Chondrocyte (in vitro differentiated cells): ENCODE results near the gene IQSEC3. TPM values are rescaled to one million over a fixed set of nuclear protein-coding genes. Genes with fewer than 3 reads are reported as not detected.

Experiments used
- DNase-seq: peaks from one replicate; pipeline ENCODE4 v3.0.0; 2021; ENCODE audit warnings: mixed read lengths, low spot score
- H3K27ac Mint-ChIP-seq: one replicate; pipeline ENCODE4 v1.8.0; 2021; ENCODE audit warnings: mild to moderate bottlenecking, moderate library complexity, mixed read lengths; ENCODE audit not compliant: unreplicated experiment
- H3K27me3 Mint-ChIP-seq: 2 replicates; pipeline ENCODE4 v1.8.0; 2021; ENCODE audit warnings: low read depth, mixed read lengths
- H3K36me3 Mint-ChIP-seq: 2 replicates; pipeline ENCODE4 v1.8.0; 2021; ENCODE audit warnings: low read depth, mixed read lengths
- H3K4me1 Mint-ChIP-seq: 2 replicates; pipeline ENCODE4 v1.8.0; 2021; ENCODE audit warnings: low read depth, mild to moderate bottlenecking, mixed read lengths
- H3K4me3 Mint-ChIP-seq: one replicate; pipeline ENCODE4 v1.8.0; 2021; ENCODE audit warnings: mild to moderate bottlenecking, moderate library complexity, mixed read lengths; ENCODE audit not compliant: unreplicated experiment
- H3K9me3 Mint-ChIP-seq: 2 replicates; pipeline ENCODE4 v1.8.0; 2021; ENCODE audit warnings: low read depth, mixed read lengths
- total RNA-seq: library from RNA; stranded (reverse); gene quantifications from 3 replicates; pipeline ENCODE4 v1.2.1, GENCODE V29; 2021
- TF ChIP-seq, protein P1 (sequence below): fragments of 200-600 bp; sonication (generic); IDR thresholded peaks from 2 replicates; pipeline ENCODE4 v1.5.0; 2021; ENCODE audit warnings: antibody characterized with exemption, mild to moderate bottlenecking, moderate library complexity

IQSEC3 gene
- total RNA-seq, 1 donor from 2014 or later: not detected

DNA sequence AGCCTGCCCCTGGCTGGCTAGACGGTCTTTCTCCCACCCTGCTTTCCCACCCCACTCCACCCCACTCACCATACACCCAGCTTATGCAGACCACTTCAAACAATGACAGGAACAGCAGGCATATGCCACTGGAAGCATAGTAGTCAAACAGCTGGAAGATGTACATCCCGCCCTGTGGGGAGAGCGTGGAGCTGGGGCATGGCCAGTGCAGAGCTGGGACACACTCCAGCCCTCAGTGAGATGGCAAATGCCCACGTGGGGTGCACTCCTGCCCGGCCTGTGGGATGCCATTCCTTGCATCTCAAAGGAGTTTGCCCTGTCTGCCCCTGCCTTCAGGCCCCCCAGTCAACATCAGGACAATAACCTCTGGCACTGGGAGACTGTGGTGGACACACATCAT, 128.6 kb downstream of the IQSEC3 start:
- H3K4me1 Mint-ChIP-seq: peaks cover 11% of the 10 kb centered on the region
- no peaks in the 10 kb centered on the region for H3K9me3 Mint-ChIP-seq
- TF ChIP-seq, protein P1, sequence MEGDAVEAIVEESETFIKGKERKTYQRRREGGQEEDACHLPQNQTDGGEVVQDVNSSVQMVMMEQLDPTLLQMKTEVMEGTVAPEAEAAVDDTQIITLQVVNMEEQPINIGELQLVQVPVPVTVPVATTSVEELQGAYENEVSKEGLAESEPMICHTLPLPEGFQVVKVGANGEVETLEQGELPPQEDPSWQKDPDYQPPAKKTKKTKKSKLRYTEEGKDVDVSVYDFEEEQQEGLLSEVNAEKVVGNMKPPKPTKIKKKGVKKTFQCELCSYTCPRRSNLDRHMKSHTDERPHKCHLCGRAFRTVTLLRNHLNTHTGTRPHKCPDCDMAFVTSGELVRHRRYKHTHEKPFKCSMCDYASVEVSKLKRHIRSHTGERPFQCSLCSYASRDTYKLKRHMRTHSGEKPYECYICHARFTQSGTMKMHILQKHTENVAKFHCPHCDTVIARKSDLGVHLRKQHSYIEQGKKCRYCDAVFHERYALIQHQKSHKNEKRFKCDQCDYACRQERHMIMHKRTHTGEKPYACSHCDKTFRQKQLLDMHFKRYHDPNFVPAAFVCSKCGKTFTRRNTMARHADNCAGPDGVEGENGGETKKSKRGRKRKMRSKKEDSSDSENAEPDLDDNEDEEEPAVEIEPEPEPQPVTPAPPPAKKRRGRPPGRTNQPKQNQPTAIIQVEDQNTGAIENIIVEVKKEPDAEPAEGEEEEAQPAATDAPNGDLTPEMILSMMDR: no peak
- DNase-seq: peak; percentile 62
- no peak overlapping the region for H3K27ac Mint-ChIP-seq
- no peak overlapping the region for H3K4me3 Mint-ChIP-seq
- H3K27me3 Mint-ChIP-seq: peaks cover 46% of the 10 kb centered on the region
- no peaks in the 10 kb centered on the region for H3K36me3 Mint-ChIP-seq

- TF ChIP-seq, protein P1: no peak
- peaks cover 47% of the 10 kb centered on the region for H3K27me3 Mint-ChIP-seq
- no peak overlapping the region for H3K27ac Mint-ChIP-seq
- DNase-seq: peak; percentile 54
- peaks cover 11% of the 10 kb centered on the region for H3K4me1 Mint-ChIP-seq
- H3K36me3 Mint-ChIP-seq: no peaks in the 10 kb centered on the region
- no peaks in the 10 kb centered on the region for H3K9me3 Mint-ChIP-seq
- H3K4me3 Mint-ChIP-seq: no peak overlapping the region
Observed at GRCh38 chr12:195951-196350, 129.4 kb downstream of the IQSEC3 start.

GRCh38 chr12:196436-196835, 129.9 kb downstream of the IQSEC3 start:
- no peak overlapping the region for H3K4me3 Mint-ChIP-seq
- TF ChIP-seq, protein P1: no peak
- H3K9me3 Mint-ChIP-seq: no peaks in the 10 kb centered on the region
- no peak overlapping the region for H3K27ac Mint-ChIP-seq
- peak; percentile 53 for DNase-seq
- H3K27me3 Mint-ChIP-seq: peaks cover 52% of the 10 kb centered on the region
- no peaks in the 10 kb centered on the region for H3K36me3 Mint-ChIP-seq
- peaks cover 11% of the 10 kb centered on the region for H3K4me1 Mint-ChIP-seq

DNA sequence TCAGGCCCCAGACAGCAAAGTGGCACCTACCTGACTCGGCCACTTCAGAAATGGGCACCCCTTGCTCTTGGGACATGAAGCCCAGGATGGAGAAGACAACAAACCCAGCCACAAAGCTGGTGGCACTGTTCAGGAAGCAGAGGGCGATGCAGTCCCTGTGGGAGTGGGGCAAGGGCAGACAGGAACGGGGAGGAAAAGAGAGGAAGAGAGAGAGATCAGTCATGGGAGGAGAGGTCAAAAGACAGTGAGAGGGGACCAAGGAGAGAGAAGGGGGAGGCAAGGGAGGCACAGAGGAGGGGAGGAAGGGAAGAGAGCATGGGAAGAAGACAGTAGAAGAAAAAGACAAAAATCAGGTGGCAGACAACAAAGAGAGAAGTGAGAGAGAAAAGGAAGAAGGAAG, 130.8 kb downstream of the IQSEC3 start:
- H3K4me1 Mint-ChIP-seq: peaks cover 11% of the 10 kb centered on the region
- peaks cover 54% of the 10 kb centered on the region for H3K27me3 Mint-ChIP-seq
- TF ChIP-seq, protein P1: no peak
- H3K4me3 Mint-ChIP-seq: no peak overlapping the region
- DNase-seq: peak; percentile 33
- H3K9me3 Mint-ChIP-seq: no peaks in the 10 kb centered on the region
- no peaks in the 10 kb centered on the region for H3K36me3 Mint-ChIP-seq
- H3K27ac Mint-ChIP-seq: no peak overlapping the region

- Mint-ChIP-seq H3K4me1 (peaks cover 11% of the 10 kb centered on the region), H3K27me3 (peaks cover 54% of the 10 kb centered on the region)
- TF ChIP-seq, protein P1: no peak
Observed at GRCh38 chr12:197911-198695, 131.5 kb downstream of the IQSEC3 start.

More at GRCh38 chr12:197911-198695, 131.5 kb downstream of the IQSEC3 start:
- Mint-ChIP-seq H3K9me3 (no peaks in the 10 kb centered on the region), H3K27ac (no peak overlapping the region), H3K36me3 (no peaks in the 10 kb centered on the region), H3K4me3 (no peak overlapping the region)
- peak; percentile 79 for DNase-seq
